Stimulated activated CD8-positive, alpha-beta memory T cell treated with anti-CD3 and anti-CD28 coated beads, Interleukin-15, amount 100 ng/mL, for 48 hours (primary cell): ENCODE data around the gene PITPNC1.
"Not testable (repeated sequence)": the region's sequence is repeated elsewhere in the genome, so short reads cannot be mapped to it uniquely, and the experiment has no call there.

Source experiments
- DNase-seq, 2 donors: peaks; one replicate each; pipeline ENCODE4 v3.0.0-alpha.2; 2020; ENCODE audit warnings: low read depth in 2 of 2

Gene PITPNC1

DNA sequence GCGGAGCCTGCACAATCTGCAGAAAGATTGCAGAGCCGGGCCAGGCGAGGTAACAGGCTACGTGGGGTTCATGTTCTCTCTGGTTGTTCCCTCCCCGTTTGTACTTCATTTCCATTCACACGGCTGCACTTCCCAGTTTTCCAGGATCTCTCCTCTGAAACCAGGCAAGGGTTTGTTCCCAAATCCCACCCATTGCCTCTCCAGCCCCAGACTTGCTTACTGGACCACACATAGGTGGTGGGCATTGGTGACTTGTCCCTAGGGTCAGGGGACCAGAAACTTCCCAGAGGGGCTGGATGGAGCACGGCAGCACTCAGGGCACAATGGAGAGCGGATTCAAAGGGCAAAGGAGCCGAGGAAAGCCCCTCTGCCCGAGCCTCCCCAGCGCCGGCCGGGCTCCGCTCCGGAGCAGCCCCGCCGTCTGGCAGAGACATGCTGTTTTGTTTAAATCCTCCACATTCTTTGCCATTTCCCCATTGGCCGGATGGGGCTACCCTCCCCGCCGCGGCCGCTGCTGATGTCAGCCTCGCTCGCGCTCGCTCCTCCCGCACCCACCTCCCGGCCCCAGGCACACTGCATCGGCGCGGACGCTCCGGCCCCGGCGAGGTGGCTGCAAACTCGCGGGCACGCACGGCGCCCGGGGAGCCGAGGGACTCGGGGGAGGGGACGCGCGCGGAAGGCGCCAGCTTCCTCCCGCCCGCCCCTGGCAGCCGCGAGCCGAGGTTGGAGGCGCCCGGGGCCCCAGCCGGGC is at the start of gene PITPNC1:
TSS of gene PITPNC1 (plus strand) at position 545 of the 751 bp plus-strand sequence.
- peak; percentile 84 to 89 for DNase-seq

DNA sequence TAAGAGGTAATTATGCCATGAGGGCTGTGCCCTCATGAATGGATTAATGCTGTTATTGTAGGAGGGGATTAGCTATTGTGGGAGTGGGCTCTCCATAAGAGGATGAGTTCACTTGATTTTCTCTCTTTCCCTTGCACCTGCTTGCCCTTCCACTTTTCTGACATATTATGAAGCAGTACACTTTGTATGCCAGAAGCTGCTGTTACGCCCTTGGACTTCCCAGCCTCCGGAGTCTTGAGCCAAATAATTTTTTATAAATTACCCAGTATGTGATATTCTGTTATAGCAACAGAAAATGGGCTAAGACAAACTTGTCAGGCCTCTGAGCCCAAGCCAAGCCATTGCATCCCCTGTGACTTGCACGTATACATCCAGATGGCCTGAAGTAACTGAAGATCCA is 49.1 kb upstream of the PITPNC1 start:
- no peak for DNase-seq

DNA sequence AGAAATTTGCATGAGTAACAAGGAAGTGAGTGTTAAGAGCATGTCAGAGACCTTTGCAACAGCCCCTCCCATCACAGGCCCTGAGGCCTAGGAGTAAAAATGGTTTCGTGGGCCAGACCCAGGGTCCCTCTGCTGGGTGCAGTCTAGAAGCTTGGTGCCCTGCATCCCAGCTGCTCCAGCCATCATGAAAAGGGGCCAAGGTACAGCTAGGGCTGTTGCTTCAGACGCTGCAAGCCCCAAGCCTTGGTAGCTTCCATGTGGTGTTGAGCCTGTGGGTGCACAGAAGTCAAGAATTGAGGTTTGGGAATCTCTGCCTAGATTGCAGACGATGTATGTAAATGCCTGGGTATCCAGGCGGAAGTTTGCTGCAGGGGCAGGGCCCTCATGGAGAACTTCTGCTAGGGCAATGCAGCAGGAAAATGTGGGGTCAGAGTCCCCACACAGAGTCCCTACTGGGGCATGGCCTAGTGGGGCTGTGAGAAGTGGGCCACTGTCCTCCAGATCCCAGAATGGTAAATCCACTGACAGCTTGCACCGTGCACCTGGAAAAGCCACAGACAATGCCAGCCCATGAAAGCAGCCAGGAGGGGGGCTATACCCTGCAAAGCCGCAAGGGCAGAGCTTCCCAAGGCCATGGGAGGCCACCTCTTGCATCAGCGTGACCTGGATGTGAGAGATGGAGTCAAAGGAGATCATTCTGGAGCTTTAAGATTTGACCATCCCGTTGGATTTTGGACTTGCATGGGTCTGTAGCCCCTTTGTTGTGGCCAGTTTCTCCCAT is 45.5 kb upstream of the PITPNC1 start:
- DNase-seq: not testable (repeated sequence)

DNA sequence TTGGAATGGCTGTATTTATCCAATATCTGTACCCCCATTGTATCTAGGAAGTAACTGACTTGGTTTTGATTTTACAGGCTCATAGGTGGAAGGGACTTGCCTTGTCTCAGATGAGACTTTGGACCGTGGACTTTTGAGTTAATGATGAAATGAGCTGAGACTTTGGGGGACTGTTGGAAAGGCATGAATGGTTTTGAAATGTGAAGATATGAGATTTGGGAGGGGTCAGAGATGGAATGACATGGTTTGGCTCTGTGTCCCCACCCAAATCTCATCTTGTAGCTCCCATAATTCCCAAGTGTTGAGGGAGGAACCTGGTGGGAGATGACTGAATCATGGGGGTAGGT is 44.9 kb upstream of the PITPNC1 start:
- DNase-seq: not testable (repeated sequence)

DNA sequence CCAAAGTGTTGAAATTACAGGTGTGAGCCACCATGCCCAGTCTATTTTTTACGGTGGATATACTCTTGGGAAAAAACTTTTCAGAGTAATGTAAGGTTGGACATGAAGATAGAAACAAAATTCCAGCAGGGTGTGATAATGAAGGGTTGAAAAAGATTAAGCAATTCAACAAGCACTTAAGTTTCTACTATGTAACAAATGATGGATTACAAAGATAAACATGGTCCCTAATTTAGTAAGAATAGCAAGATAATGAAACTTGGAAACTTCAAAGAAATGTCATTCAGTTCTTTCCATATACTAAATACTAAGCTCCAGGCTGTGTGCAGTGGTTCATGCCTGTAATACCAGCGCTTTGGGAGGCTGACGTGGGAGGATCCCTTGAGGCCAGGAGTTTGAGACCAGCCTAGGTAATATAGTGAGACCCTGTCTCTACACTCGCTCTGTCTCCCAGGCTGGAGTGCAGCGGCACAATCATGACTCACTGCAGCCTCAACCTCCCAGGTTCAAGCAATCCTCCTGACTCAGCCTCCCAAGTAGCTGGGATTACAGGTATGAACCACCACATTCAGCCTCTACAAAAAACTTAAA is 41.7 kb upstream of the PITPNC1 start:
- no peak for DNase-seq

DNA sequence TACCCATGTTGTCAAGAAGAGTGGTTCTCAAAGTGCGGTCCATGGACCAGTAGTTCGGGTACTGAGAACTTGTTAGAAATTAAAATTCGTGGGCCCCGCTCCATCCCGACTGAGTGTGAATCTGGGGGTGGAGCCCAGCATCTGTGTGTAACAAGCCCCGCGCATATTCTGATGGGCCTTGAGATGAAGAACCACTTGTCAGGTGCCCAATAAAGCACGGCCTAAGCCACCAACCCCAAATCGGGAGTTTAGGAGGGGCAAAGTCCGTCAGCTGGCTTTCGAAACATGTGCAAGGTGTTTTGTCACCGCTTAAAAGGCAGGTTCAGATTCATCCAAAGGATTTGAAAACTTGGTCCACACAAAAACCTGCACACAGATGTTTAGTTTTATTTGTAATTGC is 40.2 kb upstream of the PITPNC1 start:
- no peak for DNase-seq

DNA sequence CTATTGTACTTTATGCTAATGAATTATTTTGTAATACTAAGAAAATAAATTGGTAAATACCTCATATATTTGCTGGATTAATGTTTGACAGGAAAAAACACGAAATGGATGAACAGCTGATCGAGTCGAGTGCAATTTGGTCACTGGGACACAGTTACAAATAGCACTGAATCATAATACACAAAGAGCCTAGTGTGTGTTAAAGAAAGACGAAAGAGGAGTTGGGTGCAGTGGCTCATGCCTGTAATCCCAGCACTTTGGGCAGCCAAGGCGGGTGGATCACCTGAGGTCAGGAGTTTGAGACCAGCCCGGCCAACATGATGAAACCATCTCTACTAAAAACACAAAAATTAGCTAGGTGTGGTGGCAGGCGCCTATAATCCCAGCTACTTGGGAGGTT is 38.7 kb upstream of the PITPNC1 start:
- DNase-seq: not testable (repeated sequence)

DNA sequence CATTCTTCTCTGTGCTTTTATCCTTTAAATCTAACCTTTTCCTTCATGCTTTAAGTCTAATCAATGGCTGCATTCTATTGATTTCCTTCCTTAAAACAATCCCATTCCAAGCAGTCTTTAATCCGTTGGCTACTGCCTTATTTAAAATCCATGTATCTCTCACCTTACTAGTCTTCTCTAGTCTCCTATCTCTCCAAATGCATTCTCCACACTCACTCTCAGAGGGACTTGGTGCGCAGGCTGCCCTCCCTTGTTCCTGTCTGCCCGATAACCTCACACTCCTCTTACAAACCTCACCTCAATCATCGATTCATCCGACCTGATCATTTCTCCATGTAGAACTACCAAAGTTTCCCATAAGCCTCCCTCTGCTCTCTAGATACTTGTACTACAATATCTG is 33.8 kb upstream of the PITPNC1 start:
- no peak for DNase-seq

DNA sequence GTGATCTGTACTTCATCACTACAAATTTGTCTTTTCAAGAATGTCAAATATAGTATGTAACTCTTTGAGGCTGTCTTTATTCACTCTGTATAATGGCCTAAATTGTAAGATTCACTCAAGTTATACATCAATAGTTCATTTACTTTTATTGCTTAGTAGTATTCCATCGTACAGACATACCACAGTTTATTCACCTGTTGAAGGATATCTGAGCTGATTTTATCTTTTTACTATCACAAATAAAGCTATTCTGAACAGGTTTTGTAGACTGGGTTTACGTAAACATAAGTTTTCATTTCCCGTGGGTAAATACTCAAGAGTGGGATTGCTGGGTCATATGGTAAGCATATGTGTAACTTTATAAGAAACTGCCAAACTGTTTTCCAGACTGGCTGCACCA is 29.3 kb upstream of the PITPNC1 start:
- DNase-seq: no peak

DNA sequence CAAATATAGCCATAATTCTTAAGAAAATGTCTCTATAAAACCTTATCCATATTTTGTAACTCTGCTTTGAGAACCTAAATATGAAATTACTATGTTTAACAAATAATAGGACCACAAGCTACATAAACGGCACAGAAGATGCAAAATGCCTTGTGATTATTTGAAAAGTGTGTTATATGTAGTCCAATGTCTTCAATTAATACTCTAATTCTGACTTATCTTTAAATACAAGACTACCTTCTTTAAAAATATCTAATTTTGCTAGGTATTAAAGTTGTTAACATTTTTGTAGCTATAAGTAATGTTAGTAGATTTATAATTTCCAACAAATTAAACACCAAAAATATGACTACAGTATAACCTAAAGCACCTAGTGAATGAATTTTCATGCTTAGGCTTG is 27.7 kb upstream of the PITPNC1 start:
- no peak for DNase-seq

DNA sequence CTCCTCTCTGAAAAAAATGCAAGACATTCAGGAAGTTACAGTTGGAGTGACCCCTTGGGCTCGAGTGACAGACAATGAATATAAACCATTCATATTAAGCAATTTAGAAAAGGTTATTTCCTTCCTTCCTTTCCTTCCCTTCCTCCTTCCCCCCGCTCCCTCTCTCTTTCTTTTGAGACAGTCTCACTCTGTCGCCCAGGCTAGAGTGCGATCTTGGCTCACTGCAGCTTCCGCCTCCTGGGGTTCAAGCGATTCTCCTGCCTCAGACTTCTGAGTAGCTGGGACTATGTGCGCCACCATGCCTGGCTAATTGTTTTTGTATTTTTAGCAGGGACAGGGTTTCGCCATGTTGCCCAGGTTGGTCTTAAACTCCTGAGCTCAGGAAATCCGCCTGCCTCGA is 23.9 kb upstream of the PITPNC1 start:
- no peak for DNase-seq

DNA sequence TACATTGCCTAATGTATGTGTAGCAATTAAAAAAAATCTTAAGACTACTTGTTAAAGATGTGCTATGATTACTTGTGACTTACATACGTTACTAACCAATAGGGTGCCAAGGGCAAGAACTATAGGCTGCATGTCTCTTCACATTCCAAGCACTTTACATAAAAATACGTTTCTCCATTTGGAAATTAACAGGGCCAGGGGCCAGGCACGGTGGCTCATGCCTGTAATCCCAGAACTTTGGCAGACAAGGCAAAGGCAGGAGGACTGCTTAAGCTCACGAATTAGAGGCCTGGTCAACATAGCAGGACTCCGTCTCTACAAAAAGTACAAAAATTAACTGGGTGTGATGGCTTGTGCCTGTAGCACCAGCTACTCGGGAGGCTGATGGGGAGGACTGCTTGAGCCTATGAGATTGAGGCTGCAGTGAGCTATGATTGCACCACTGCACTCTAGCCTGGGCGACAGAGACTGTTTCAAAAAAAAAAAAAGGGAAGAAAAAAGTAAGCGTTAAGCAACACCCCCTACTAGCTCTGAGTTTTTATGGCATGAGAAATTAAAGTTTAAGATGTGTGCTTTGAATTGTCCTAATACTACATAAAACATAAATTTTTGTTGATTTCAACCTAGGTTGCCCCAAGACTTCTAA is 23.0 kb upstream of the PITPNC1 start:
- no peak for DNase-seq

DNA sequence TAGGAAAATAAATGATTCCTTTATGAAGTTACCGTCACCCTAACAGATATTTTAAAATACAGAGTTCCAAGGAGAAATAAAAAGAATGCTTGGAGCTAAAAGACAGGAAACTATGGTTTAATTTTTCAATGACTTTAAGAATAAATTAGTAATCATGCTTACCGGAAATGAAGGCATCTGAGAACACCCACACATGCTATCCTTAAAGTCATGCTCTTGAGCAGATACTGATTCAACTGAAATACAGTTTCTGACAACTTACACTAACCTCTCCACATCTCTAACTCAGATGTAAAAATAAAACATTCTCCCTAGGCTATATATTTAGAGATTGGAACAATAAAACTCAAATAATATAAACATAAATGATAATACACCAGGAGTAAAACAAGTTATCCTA is 18.5 kb upstream of the PITPNC1 start:
- no peak for DNase-seq

DNA sequence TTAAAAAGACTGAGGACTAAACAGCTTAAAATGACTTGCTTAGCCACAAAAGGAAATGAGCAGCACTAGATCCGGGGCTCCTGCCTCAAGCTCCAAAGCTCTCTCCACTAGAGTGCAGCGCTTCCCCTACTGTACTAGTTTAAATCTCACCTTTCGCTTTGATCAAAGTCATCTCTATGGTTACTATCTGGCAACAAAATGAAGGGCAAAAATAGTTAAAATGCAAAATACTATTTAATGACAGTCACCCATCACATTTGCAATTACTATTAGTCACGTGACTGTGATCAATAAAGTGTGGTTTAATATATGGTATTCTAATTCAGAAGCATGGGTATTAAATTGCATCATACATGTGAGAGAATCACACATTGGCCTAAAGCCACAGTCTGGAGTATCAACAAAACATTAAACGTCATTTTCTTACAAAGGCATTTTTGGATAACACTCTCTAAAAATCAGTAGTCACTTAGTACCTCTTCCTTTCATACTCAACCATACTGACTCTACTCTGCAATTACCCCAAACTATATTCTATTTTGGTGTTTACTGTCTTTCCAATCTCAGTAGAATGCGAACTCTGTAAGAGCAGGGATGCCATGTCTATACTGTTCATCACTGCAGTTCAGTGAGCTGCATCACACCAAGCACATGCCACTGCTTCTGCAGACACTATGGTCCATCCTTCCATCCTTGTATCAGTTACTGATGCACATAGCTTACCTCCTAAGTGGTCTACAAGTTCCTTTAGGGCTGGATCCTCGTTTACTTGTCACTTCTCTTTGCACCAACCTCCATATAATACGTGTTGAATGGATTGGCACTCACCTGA is 16.9 kb upstream of the PITPNC1 start:
- DNase-seq: no peak

DNA sequence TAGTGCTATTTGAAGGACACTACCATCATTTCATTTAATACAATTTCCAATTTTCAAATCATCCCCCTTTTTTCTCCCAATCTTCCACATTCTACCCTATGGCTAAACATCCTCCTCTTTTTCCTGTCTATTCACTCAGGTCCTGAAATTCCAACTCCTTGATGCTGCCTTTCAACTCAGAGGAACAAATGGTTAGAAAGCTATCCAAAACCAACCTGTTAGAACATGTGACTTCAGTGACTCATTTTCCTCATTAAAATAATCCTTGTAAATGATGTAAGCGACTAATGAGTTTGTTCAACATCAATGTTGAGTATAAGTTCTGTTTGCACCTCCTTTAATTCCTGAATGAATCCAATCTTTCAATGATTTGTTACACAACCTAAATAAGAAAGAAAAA is 16.2 kb upstream of the PITPNC1 start:
- DNase-seq: no peak

DNA sequence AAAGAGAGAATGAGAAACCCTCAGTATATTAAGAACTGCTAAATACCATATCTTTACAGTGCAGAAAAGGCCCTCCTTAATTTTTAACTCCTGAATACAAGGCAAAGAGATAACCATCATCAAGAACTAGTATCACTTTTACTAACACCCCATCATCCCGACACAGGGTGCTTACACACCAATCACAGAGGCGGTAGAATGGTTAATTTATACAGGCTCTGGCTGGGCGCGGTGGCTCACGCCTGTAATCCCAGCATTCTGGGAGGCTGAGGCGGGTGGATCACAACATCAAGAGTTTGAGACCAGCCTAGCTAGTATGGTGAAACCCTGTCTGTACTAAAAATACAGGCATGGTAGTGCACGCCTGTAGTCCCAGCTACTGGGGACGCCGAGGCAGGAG is 14.9 kb upstream of the PITPNC1 start:
- DNase-seq: no peak

DNA sequence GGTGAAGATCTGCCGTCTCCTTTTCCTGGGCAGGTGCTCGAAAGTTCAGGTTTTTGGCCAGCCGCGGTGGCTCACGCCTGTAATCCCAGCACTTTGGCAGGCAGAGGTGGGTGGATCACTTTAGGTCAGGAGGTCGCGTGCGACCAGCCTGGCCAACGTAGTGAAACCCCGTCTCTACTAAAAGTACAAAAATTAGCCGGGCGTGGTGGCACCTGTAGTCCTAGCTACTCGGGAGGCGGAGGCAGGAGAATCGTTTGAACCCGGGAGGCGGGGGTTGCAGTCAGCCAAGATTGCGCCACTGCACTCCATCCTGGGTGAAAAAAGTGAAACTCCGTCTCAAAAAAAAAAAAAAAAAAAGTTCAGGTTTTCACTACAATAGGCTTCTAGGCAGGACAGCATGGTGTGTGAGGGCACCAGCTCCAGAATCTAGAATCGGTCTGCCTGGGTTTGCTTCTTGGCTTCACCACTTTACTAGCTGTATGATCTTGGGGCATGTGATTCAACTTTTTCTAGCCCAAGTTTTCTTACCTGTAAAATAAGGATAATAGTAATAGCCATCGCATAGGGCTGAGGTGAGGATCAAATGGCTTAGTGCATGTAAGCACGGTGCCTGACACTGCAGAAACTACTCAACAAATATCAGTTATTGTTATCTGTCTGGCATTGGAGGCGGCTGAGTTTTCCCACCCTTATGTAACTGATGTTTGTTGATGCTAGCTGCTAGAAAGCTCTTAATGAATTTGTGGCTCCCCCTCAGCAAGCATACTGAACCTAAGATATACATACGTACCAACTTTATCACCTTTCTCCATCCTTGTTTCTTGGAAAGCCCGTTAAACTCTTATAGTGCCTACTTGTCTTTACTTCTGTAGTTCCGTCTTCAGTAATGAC is 12.0 kb upstream of the PITPNC1 start:
- no peak for DNase-seq

DNA sequence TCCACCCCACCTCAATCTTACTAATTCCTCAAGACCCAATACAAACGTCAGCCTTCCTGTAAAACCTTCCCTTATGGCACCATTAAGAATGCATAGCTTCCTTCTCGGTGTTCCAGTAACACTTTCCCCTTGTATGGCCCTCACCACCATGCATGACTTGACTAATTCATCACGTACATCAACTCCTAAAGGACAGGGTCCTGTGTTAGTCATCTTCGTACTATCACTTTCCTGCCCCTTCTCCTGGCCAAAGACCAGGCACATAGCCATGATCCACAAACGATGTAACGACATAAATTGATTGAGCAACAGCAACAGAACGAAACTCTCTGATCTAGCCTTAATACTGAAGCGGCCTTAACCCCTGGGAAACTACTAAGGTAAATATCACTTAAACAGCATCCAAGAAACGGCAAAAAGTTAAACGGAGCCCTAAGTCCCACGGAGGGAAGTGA is 11.3 kb upstream of the PITPNC1 start:
- no peak for DNase-seq

DNA sequence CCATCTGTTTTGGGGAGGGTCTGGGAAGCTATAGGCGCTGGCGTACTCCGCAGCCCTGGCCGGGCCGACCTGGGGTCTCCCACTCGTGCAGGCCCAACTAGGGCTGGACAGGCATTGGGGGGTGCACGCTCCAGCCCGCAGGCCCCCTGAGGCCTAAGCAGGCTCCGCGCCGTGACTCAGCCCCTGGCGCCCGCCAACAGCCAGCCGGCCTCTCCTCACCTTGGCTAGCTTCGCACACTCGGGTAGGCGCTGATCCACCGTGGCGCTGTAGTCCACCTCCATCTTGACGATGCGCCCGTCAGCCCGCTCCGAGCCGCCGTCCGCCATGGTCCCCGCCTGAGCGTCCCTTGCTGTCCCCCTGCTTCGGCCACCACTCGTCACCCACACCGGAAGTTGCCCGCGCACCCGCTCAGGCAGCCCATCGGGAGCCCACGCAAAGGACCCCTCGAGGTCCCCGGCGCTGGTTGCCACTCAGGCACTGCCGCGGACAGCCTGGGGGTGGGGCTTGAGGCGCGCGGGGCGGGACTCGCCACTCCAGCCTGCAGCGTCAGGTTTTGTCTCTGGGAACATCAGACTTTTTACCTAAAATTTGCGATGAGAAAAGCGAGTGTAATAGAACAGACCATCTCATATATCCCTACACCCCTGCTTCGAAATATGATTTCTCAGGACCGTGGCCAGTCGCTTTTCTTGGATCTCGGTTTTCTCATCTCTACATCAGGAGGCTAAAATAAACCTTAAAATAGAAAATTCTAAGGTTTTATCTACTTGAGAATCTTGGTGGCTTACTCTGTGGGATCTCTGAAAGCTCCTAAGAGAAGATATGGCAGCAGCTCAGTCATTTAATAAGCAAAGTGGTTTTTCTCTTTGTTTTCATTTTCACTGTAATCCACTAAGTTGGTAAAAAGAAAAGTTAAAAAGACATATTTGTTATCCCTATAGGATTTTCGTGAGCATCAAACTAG is 10.6 kb upstream of the PITPNC1 start, which contains the start of gene PSMD12:
TSS of gene PSMD12 (minus strand) at position 385 of the 965 bp plus-strand sequence. CDS start at position 327, 58 bp downstream.
- DNase-seq: peak; percentile 89 to 90
